Neural cell (in vitro differentiated cells): Measurements from ENCODE around the gene HSDL2.

Experiments used
- CTCF ChIP-seq: fragments of 450-650 bp; IDR thresholded peaks from 2 replicates; pipeline ENCODE4 v1.5.1; 2014; ENCODE audit warnings: antibody characterized with exemption, mild to moderate bottlenecking, moderate library complexity; ENCODE audit not compliant: poor library complexity, severe bottlenecking
- EP300 ChIP-seq: fragments of 450-650 bp; conservative IDR thresholded peaks from 2 replicates; pipeline ENCODE4 v1.6.1; 2014; ENCODE audit warnings: antibody characterized with exemption, mild to moderate bottlenecking, moderate library complexity; ENCODE audit not compliant: poor library complexity, severe bottlenecking
- MXI1 ChIP-seq: fragments of 450-650 bp; conservative IDR thresholded peaks from 2 replicates; pipeline ENCODE4 v1.6.1; 2014; ENCODE audit warnings: antibody characterized with exemption, mild to moderate bottlenecking; ENCODE audit not compliant: poor library complexity, severe bottlenecking
- RAD21 ChIP-seq: fragments of 450-650 bp; conservative IDR thresholded peaks from 2 replicates; pipeline ENCODE4 v1.6.1; 2014; ENCODE audit warnings: antibody characterized with exemption, mild to moderate bottlenecking, moderate library complexity

GRCh38 chr9:112505607-112506006 lies 125.7 kb downstream of the HSDL2 start:
- TF ChIP-seq MXI1 (no peak), CTCF (no peak), EP300 (no peak), RAD21 (no peak)
